Effector CD8-positive, alpha-beta T cell (primary cell): ENCODE data around the gene GPR62.
"Not testable (repeated sequence)": the region's sequence is repeated elsewhere in the genome, so short reads cannot be mapped to it uniquely, and the experiment has no call there.

Experiments
- DNase-seq: peaks from one replicate; lab custom pipeline; 2025; lab: John Stamatoyannopoulos, UW

GPR62 gene

DNA sequence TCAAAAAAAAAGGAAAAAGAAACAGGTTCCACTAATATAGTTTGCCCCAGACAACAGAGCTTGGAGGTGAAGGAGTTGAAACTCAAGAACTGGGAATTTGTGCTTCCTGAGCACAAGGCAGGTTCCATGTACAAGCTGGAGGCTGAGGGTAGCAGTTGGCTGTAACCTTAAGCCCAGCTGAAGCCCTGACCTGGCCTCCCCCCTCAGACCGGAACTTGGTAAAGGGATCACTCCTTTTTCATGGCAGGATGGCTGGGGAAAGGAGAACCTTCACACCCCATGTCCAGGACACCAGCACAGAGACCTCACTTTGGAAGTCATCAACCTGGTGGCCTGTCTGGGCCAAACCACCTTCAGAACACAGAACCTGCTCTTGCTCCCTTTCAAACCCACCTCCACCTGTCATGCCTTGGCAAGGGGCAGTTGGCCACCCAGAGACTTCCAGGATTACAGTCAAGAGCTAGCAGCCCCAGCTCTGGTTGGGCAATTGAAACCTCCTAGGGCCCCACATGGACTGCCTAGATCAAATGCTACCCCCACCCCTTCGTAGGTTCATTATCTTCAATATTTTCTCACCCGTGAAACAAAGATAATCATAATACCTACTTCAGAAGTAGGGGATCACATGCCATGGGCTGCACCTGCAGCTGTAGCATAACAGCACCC, 37.0 kb downstream of the GPR62 start:
- DNase-seq = no peak

DNA sequence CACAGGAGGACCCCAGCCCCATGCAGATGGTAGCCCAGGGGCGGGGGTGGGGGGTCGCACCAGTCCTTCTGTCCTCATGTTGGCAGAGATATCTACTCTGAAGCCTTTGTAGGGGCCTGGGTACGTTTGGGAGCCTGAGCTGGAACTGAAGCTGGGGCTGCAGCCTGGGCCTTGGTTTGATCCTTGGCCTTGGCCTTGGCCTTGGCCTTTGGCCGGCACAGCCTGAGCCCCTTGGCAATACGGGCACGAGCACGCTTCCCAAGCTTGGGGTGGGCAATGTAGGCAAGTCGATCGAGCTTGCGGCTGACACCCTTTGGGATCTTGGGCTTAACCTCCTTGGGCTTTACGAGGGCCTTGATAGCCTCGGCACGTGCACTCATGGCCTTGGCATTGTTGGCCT, 38.5 kb downstream of the GPR62 start:
- not testable (repeated sequence) for DNase-seq

DNA sequence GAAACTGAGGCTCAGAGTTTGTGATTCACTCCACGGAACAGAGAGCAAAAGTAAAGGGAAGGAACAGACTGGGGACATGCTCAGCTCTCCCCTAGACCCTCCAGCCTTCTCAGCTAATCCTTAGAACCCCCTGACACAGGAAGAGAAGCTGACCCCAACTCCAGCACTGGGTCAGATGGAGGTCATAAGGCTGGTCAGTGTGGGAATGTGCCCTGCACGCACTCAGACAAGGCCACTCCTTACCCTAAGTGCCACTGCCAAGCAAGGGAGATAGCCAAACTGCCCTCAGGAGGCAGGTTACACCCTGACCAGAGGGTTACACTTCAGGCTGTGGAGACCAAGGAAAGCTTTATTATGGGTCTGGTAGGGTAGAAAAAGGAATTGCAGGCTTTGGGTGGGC, 39.3 kb downstream of the GPR62 start:
- DNase-seq = no peak

DNA sequence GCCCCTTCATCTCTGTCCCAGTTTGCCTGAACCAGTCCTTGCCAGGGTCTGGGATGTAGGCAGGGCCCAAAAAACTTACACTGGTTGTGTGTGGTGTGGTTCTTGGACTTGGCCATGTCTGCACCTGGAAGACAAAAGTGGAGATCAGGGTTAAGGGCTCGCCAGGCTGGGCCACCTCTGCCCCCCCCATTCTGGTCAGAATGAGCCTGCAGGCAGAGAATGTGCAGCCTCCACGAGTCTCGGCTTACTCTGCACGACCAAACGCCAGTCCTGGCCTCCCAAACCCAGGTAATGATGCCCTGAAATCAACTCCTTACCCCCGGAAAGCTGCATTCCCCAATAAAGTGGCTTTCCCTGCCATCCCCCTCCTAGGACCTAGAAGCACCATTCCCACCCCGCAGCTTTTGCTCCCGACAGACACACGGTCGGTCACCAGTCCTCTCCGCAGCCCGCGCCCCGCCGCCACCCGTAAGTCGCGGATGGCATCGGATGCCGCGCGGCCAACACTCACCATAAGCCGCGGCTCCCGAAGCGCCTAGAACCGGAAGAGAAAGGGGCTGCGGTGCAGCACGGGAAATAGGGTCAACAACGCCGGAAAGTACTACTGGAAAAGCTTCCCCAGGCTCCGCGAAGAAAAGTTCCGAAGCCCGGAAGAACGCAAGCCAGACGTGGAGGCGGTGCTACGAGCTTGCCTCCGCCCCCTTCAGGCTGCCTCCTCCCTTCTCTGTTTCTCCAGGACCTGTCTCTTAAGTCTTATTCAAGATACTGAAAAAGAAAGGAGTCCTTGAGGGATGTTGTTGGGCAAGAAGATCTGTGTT, 40.4 kb downstream of the GPR62 start, which contains the start of gene RPL29:
Gene RPL29, minus strand, starts transcription at position 550 of the 818 bp plus-strand sequence. Its CDS starts 434 bp downstream, at position 116.
- peak; percentile 85 for DNase-seq

DNA sequence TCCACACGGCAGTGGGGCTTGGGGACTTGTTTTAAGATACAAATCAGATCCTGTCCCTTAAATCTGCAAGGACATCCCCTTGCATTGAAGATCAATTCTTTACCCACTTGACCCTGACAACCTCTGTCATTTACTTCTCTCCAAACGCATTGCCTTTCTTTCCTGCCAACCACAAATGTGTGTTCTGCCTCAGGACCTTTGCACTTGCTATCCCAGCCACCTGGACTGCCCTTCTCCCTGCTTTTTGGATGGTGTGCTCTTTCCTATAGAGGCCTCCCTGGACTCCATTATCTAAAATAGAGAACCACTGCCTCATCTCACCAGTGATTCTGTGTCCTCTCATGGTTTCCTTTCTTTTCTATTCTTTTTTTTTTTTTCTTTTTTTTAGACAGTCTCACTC, 42.0 kb downstream of the GPR62 start:
- no peak for DNase-seq

DNA sequence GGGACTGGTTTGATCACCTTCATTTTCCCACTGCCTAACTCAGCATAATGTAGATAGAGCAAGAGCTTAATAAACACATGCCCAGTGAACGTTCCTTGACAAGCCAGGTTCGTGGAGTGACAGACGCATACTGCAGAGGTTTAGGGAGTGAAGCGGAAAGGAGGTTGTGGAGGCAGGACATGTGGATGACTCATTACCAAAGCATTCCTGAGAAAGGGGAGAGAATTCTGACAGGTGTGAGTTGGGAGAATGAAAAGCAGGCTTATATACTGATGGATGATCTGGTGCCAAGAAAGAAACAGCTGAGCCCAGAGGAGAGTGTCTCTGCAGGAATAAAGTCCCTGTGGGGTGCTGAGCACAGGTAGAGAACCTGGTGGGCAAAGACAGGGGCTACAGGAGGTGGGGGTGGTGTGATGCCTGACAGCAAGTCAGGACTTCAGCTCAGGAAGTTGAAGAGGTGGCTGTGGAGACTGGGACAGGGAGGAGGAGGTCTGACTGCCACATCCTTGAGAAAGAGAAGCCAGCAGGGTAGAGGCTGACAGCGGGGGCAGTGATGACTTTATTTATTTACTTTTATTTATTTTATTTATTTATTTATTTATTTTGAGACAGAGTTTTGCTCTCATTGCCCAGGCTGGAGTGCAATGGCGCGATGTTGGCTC, 42.9 kb downstream of the GPR62 start:
- DNase-seq = no peak

DNA sequence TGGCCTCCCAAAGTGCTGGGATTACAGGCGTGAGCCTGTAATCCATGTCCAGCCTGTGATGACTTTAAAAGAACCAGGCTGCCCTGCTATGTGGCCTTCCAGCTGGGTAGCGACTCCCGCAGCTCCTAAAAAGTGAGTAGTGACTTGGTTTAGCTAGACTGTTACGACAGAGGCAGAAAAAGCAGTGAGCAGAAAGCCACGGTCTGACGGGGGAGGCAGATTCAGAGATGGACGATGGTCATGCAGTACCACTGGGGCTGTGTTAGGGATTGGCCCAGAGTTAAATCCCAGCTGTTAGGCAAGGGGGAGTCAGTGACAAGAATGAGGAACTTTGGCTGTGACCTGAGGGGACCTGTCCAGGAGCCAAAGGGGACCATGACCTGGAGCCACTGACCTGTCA, 43.6 kb downstream of the GPR62 start:
- no peak for DNase-seq

DNA sequence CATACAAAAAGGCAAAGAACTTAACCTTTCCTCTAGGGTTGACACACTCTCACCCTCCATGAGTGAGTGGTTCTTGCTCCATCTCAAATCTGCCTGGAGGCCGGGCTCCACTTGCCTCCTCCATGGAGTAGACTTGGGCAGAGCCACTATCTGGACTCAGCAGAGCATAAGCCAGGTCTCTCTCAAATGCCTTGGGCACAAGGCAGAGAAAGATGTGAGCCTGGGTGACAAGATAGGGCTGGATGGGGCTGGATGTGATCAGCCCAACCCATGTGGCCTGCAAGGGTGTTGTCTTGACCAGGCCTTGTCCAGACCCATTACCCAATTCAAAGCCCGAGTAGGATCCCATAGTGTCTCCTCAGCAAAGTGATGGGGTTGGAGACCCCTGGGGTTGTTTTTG, 44.7 kb downstream of the GPR62 start:
- no peak for DNase-seq

DNA sequence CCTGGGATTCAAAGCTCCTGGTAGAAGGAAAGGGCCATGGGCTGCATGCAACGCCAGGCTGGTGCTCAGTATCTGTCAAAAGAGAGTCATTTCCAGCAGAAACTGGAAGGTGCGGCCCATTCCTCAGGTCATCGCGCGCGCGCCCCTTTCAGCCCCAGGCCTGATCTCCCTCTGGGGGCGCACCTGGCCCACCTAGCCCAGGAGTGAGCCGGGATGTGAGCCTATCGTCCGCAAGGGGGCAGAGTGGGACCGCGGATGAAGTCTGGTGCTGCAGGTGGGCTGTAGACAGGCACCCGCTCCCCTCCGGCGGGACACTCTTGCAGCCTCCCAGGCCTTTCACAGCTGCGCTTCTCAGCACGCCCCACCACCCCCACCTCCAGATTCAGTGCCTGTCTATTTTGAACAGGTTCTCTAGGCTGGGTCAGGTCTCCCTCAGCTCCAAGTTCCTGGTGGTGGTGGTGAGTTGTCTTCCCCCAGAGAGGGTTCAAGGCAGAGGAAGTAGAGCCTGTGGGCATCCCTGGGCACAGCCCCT, 46.3 kb downstream of the GPR62 start:
- peak; percentile 88 for DNase-seq

DNA sequence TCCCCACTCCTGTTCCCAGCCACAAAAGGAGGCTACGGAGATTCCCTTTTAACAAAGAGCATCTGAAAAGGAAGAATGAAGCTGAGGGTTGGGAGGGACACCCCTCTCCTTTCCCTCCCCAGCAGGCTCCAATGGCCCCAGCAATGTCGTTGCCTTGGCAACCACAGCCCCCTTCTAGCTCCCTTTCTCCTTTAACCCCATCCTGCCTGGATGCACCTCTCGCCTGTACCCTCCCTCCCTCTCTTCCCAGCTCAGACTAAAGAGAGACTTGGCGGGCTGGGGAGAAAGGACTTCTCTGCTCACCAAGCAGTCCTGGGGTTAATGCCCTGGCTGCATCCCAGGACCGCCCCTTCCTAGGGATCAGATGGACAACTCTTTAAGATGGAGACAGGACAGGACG, 47.6 kb downstream of the GPR62 start:
- no peak for DNase-seq

DNA sequence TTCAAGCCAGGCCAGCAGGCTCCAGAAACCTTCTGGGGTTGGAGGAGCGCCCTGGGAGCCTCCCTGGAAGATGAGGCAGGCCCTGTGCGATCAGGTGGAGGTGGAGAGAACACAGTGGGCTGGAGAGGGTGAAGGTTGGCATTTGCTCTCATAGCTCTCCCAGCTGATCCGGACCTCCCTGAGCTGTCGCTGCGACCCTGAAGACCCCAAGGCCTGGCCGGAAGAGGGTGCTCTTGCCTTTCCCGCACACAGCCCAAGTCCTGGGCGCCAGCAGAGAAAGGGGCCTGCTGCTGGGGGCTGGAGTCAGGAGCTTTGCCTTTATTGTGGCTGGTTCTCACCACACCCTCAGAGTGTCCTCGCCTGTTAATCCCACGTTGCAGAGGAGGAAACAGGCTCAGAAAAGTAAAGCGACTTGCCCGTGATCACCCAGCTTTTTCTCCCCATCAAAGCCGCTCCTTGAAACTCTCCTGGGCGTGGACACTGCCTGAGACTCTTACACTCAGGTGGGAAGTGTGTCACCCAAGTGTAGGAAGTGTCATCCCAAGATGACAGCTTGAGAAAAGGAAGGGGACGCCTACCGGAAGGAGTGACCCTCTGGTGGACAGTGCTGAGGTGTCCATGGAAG, 49.1 kb downstream of the GPR62 start:
- DNase-seq = no peak

DNA sequence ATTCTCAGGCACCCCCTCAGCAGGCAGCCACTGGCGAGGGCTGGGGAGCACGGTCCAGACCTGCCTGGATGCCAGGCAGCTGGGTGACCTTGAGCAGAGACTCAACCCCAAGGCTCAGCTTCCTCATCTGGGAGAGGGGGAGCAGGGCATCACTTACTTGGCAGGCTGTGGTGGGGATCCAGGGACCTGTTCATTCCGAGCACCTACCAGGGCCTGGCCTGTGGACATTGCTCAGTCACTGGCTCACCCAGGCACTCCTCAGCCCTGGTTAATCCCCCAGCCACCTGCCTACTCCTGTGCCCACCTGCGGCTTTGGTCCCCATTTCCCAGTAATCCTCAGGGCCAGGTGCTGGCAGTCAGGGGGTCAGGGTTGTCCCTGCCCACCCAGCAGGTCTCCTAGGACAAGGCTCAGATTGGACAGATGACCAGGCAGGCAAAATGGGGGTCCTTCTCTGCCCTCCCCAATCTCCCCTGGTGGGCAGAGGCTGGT, 49.8 kb downstream of the GPR62 start:
- no peak for DNase-seq

DNA sequence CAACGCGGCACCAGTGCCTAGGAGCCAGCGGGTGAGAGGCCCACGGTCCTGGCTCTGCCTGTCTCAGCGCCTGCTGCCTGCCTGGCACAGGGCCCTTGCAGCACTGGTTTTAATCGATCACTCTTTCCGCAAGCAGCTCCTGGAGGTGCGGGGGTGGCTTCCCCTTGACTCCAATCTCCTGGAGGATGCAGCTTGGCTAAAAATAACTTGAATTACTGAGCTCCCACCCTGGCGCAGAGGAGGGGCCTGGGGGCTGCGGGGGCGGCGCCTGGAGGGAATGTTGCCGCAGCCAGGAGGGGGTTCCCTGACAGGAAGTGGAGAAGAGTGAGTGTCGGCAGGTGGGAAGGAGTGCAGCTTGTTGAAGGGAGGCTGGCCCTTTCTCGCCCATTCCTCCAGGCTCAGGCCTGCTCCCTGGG, 50.4 kb downstream of the GPR62 start:
- no peak for DNase-seq

DNA sequence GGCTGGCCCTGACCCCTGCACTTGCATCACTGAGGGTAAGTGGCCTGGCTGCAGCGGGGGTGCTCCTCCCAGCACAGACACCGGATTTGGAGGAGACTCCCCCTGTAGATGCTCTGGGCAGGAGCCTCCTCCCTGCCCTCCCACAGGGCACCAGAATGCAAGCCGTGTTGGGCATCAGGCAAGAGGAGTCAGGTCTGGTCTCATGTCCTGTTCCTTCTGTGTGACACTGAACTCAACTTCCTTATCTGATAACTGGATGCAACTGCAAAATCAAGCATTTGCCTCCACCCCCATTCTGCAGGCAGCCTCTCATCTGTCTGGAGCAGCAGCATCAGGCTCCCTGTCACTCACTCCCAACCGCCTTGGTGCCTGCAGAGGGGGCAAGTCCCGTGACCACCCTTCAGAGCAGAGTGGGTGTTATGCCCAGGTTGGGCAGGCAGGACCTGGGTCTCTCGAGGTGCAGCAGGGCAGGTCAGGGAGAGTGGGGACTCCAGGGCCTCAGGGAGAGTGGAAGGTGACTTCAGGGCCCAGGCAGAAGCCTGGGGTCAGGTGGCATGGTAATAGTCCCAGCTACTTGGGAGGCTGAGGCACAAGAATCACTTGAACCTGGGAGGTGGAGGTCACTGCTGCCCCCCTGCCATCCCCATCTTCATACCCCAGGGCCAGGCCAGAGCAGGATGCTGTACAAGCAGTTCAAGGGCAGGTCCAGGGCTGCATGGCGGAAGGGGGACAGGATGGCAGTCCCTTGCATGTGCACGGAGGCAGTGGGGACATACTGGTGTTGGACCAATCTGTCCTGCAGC, 51.0 kb downstream of the GPR62 start:
- DNase-seq = no peak

DNA sequence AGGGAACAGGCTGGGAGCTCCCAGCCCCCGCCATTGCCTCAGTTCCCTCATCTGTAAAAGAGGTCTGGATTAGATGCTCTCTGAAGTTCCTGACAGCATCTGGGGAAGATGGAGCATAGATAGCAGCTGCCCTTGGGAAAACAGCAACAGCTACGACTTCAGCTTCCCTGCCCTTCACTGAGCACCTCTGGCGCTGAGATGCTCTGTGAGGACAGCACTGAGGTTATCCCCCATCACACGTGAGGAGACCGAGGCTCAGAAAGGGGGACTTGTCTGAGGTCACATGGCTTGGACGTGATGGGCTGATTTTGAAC, 51.6 kb downstream of the GPR62 start:
- DNase-seq = no peak
